Measurements from ENCODE around the gene CELF3. TPM values are rescaled to one million over a fixed set of nuclear protein-coding genes. Genes with fewer than 3 reads are reported as not detected.

CELF3 gene
- total and polyA plus RNA-seq, 2 of the 13 experiments (the other 11 are each of a cell fraction or from before 2014, with no cell fraction given), result not detected

- TF ChIP-seq ZNF430 (CRISPR knock-in tag; IDR thresholded peaks at IDR 0.05) (peak; percentile 73), ZNF790 (CRISPR knock-in tag; IDR thresholded peaks at IDR 0.05; ENCODE audit: borderline replicate concordance) (no peak), FOXJ3 (CRISPR knock-in tag; IDR thresholded peaks at IDR 0.05; ENCODE audit: borderline replicate concordance) (peak; percentile 46; the same call in 1 of the 2 replicates), GABPB1 (CRISPR knock-in tag; IDR thresholded peaks at IDR 0.05) (peak; percentile 89), ZNF468 (CRISPR knock-in tag; IDR thresholded peaks at IDR 0.05) (no peak), ZNF383 (CRISPR knock-in tag; IDR thresholded peaks at IDR 0.05; ENCODE audit: borderline replicate concordance) (no peak), U2AF1 (optimal IDR thresholded peaks at IDR 0.05; ENCODE audit: low read depth, low read length) (no peak), ISX (CRISPR knock-in tag; conservative IDR thresholded peaks at IDR 0.05) (0 out of 2 replicates have a peak, but pooled peaks have one; percentile 52), HNF4G (IDR thresholded peaks at IDR 0.05; ENCODE audit: borderline replicate concordance, low read depth, low read length) (no peak; the same call in 1 of the 2 replicates), HNF4G (CRISPR knock-in tag; IDR thresholded peaks at IDR 0.05; ENCODE audit: borderline replicate concordance, low read depth) (no peak), ZNF335 (CRISPR knock-in tag; IDR thresholded peaks at IDR 0.05) (peak; percentile 100), NRL (CRISPR knock-in tag; IDR thresholded peaks at IDR 0.05; ENCODE audit: borderline replicate concordance) (peak; percentile 27; the same call in 1 of the 2 replicates), RBM39 (IDR thresholded peaks at IDR 0.05; ENCODE audit: low read depth, low read length, poor library complexity, severe bottlenecking) (peak; percentile 57), SMAD1 (CRISPR knock-in tag; IDR thresholded peaks at IDR 0.05; ENCODE audit: borderline replicate concordance, low read depth) (peak; percentile 55; the same call in 1 of the 2 replicates), ZNF646 (CRISPR knock-in tag; IDR thresholded peaks at IDR 0.05) (no peak)
- TF ChIP-seq, protein P1, sequence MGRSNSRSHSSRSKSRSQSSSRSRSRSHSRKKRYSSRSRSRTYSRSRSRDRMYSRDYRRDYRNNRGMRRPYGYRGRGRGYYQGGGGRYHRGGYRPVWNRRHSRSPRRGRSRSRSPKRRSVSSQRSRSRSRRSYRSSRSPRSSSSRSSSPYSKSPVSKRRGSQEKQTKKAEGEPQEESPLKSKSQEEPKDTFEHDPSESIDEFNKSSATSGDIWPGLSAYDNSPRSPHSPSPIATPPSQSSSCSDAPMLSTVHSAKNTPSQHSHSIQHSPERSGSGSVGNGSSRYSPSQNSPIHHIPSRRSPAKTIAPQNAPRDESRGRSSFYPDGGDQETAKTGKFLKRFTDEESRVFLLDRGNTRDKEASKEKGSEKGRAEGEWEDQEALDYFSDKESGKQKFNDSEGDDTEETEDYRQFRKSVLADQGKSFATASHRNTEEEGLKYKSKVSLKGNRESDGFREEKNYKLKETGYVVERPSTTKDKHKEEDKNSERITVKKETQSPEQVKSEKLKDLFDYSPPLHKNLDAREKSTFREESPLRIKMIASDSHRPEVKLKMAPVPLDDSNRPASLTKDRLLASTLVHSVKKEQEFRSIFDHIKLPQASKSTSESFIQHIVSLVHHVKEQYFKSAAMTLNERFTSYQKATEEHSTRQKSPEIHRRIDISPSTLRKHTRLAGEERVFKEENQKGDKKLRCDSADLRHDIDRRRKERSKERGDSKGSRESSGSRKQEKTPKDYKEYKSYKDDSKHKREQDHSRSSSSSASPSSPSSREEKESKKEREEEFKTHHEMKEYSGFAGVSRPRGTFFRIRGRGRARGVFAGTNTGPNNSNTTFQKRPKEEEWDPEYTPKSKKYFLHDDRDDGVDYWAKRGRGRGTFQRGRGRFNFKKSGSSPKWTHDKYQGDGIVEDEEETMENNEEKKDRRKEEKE (IDR thresholded peaks at IDR 0.05), result no peak
Measured at GRCh38 chr1:151762941-151763921, 46.6 kb upstream of the CELF3 start, which contains the start of gene MRPL9 (continued).
